Measurements from ENCODE around the gene NTPCR. TPM values are rescaled to one million over a fixed set of nuclear protein-coding genes. Genes with fewer than 3 reads are reported as not detected.

NTPCR gene
- total RNA-seq, 1 donor from 2014 or later = 51.0 TPM

DNA sequence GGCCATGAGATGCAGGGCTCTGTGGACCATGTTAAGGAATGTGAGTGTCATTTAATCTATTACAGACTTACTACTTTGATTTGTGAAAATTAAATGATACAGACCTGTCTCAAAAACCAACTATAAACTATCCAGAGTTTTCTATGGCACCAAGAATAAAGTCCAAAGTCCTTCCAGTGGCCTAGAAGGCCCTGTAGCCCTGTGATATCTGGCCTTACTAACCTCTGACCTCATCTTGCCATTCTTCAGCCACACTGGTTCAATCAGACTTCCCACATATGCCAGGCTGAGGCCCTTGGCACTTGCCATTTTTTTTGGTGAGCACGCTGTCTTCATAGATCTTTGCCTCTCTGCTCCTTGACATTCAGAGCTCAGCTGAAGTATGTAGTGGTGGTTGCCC is 7.7 kb downstream of the NTPCR start:
- Histone ChIP-seq H3K27me3 (ENCODE audit: control insufficient read depth, insufficient read depth, low read length) (no peaks in the 10 kb centered on the region), H3K4me3 (ENCODE audit: low read depth, low read length) (no peak overlapping the region), H3K36me3 (ENCODE audit: control insufficient read depth, insufficient read depth, low read length) (no peaks in the 10 kb centered on the region)
- TF ChIP-seq, protein P1, sequence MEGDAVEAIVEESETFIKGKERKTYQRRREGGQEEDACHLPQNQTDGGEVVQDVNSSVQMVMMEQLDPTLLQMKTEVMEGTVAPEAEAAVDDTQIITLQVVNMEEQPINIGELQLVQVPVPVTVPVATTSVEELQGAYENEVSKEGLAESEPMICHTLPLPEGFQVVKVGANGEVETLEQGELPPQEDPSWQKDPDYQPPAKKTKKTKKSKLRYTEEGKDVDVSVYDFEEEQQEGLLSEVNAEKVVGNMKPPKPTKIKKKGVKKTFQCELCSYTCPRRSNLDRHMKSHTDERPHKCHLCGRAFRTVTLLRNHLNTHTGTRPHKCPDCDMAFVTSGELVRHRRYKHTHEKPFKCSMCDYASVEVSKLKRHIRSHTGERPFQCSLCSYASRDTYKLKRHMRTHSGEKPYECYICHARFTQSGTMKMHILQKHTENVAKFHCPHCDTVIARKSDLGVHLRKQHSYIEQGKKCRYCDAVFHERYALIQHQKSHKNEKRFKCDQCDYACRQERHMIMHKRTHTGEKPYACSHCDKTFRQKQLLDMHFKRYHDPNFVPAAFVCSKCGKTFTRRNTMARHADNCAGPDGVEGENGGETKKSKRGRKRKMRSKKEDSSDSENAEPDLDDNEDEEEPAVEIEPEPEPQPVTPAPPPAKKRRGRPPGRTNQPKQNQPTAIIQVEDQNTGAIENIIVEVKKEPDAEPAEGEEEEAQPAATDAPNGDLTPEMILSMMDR (IDR thresholded peaks at IDR 0.05; ENCODE audit: insufficient read depth, low read length, poor library complexity, severe bottlenecking) = no peak
- DNase-seq (ENCODE audit: low read depth) = no peak

DNA sequence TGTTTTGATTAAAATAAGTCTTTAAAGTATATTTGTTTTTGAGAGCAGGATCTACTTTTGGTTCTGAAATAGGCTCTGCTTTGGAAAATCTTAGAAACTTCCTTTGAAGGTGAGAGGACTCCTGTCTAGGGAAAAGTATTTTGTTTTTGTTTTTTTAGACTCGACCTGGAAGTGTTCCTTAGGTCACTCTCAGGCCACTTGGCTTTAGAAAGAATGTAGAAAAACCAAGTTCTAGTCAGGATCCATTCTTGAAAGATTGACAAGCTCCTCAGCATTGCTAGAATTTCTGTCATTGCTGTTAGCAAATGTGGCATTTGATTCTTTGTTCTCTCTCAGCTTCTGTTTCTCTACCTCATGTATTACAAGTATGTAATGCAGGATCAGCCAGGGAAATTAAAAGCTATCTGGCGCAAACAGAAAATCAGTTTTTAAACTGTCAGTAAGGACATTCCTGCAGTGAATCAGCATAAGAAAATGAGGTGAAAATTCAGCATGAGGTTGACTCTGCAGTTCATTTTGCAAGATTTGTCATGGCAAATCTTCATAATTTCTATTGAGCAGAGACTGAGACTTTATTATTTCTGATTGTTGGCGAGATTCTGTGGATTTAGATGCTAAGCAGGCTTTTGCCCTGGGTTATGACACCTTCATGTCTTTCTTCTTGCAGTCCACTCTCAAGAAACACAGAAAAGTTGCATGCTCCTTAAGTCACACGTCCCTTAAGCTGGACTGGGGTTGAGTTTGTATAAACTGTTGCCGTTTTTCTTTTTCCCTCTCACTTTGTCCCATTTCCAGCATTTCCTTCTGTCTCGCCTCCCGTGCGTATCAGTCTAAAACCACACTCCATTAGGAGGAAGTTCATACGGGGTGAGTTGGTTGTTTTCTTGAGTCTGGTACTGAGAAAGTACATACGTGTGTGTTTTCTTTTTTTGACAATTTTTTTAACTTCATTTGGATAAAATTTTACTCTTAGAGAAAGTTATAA is 12.6 kb downstream of the NTPCR start:
- Histone ChIP-seq H3K4me3 (ENCODE audit: low read depth, low read length) (no peak overlapping the region), H3K36me3 (ENCODE audit: control insufficient read depth, insufficient read depth, low read length) (no peaks in the 10 kb centered on the region), H3K27me3 (ENCODE audit: control insufficient read depth, insufficient read depth, low read length) (no peaks in the 10 kb centered on the region)
- TF ChIP-seq, protein P1 (IDR thresholded peaks at IDR 0.05; ENCODE audit: insufficient read depth, low read length, poor library complexity, severe bottlenecking) = no peak
- DNase-seq (ENCODE audit: low read depth) = no peak

DNA sequence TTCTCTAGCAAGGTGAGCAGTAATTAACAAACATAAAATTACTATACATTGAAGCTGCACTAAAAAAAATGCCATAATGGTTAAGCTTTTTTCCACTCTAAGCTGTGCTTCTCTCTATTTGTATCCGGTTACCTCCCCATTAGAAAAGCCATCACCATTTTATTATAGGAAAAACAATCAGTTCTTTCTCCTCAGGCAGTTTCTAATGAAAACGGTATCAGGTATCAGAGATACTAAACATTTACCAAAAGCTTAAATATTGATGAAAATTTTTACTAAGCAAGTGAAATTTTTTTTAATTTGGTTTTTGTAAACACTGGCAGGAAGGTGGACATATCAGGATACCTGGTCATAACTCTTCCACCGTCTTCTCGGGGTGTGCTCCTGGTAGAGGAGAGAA is 14.2 kb downstream of the NTPCR start:
- no peaks in the 10 kb centered on the region for H3K36me3 ChIP-seq (ENCODE audit: control insufficient read depth, insufficient read depth, low read length)
- H3K4me3 ChIP-seq (ENCODE audit: low read depth, low read length) = no peak overlapping the region
- DNase-seq (ENCODE audit: low read depth) = no peak
- no peaks in the 10 kb centered on the region for H3K27me3 ChIP-seq (ENCODE audit: control insufficient read depth, insufficient read depth, low read length)
- TF ChIP-seq, protein P1 (IDR thresholded peaks at IDR 0.05; ENCODE audit: insufficient read depth, low read length, poor library complexity, severe bottlenecking) = no peak

DNA sequence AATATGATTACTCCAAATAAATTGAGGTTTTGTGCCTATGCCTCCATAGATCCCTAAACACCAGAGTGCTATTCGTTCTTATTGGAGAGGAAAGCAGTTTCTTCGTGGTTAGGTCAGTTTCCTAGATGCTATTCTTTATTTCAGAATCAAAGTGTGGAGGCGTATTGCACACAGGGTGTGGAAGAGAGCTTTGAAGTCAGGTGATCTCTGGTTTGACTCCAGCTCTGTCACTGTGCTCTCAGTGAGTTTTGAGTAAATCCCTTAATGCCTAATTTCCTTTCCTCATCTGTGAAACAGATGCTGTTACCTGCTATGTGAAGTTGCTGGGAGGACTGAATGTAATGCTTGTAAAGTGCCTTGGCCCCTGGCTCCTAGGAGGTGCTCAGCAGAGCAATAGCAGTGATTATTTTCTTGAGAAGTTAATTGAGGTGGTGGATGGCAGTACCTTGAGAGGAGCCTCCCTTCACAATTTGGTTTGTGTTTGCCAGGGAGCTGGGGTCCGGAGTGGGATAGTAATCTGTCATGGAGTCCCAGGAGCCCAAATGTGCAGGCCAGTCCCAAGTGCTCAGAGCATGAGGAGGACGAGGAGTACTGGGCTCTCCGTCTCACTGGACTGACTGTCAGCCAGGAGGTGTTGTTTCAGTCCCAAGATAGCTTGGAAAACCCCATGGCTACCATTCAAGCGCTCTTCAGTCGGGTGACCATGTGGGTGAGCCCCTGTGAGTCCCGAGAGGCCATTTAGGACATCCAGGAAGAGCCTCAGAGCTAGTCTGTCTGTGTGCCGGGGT is 14.9 kb downstream of the NTPCR start:
- no peak overlapping the region for H3K4me3 ChIP-seq (ENCODE audit: low read depth, low read length)
- DNase-seq (ENCODE audit: low read depth) = no peak
- no peaks in the 10 kb centered on the region for H3K27me3 ChIP-seq (ENCODE audit: control insufficient read depth, insufficient read depth, low read length)
- TF ChIP-seq, protein P1 (IDR thresholded peaks at IDR 0.05; ENCODE audit: insufficient read depth, low read length, poor library complexity, severe bottlenecking) = no peak
- no peaks in the 10 kb centered on the region for H3K36me3 ChIP-seq (ENCODE audit: control insufficient read depth, insufficient read depth, low read length)

DNA sequence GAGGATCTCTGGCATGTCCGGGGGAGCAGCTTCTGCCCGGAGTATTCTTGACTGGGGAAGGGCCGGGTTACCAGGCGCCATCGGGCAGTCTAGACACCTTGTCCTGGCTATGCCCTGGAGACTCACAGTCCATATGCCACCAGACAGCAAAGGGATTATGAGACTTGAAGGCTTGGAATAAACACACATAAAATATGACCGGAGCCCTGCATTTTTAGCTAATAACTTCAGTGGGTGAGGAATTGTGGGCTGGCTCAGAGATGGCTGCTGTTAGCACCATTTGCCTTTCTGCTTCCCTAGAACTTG is 15.5 kb downstream of the NTPCR start:
- no peaks in the 10 kb centered on the region for H3K27me3 ChIP-seq (ENCODE audit: control insufficient read depth, insufficient read depth, low read length)
- TF ChIP-seq, protein P1 (IDR thresholded peaks at IDR 0.05; ENCODE audit: insufficient read depth, low read length, poor library complexity, severe bottlenecking) = no peak
- DNase-seq (ENCODE audit: low read depth) = no peak
- H3K36me3 ChIP-seq (ENCODE audit: control insufficient read depth, insufficient read depth, low read length) = peaks cover 2% of the 10 kb centered on the region
- no peak overlapping the region for H3K4me3 ChIP-seq (ENCODE audit: low read depth, low read length)
